ENCODE data around the gene PNPT1.
A peak's percentile ranks its signal among the peaks of the same experiment; 100 is the strongest.

Gene PNPT1

GRCh38 chr2:55618275-55619055 is 75.2 kb downstream of the PNPT1 start:
- H3K4me3 ChIP-seq (ENCODE audit: low read length), result peak overlapping the region; percentile 99
- TF ChIP-seq CTCF (conservative IDR thresholded peaks at IDR 0.05; ENCODE audit: low read length), result no peak
- DNase-seq (ENCODE audit: low read depth), result peak; percentile 52

GRCh38 chr2:55618025-55618274 is 75.7 kb downstream of the PNPT1 start:
- H3K4me3 ChIP-seq (ENCODE audit: low read length), result peak overlapping the region; percentile 99
- DNase-seq (ENCODE audit: low read depth), result no peak
- no peak for TF ChIP-seq CTCF (conservative IDR thresholded peaks at IDR 0.05; ENCODE audit: low read length)

- DNase-seq (ENCODE audit: low read depth), result peak; percentile 100
- TF ChIP-seq CTCF (conservative IDR thresholded peaks at IDR 0.05; ENCODE audit: low read length), result peak; percentile 38
- H3K4me3 ChIP-seq (ENCODE audit: low read length), result peak within 1 kb of the TSS; percentile 99
Observed at GRCh38 chr2:55617175-55618024, 76.2 kb downstream of the PNPT1 start, which contains the start of gene PPP4R3B. Gene PPP4R3B (minus strand): TSS chr2:55617622. CDS start chr2:55617285, 337 bp downstream.

GRCh38 chr2:55616551-55617174 is 77.0 kb downstream of the PNPT1 start:
- DNase-seq (ENCODE audit: low read depth), result peak; percentile 68
- H3K4me3 ChIP-seq (ENCODE audit: low read length), result peak overlapping the region; percentile 98
- no peak for TF ChIP-seq CTCF (conservative IDR thresholded peaks at IDR 0.05; ENCODE audit: low read length)

GRCh38 chr2:55611997-55612396 is 81.6 kb downstream of the PNPT1 start:
- DNase-seq (ENCODE audit: low read depth), result no peak
- no peak for TF ChIP-seq CTCF (conservative IDR thresholded peaks at IDR 0.05; ENCODE audit: low read length)
- no peak overlapping the region for H3K4me3 ChIP-seq (ENCODE audit: low read length)

- no peak overlapping the region for H3K4me3 ChIP-seq (ENCODE audit: low read length)
- DNase-seq (ENCODE audit: low read depth), result no peak
- no peak for TF ChIP-seq CTCF (conservative IDR thresholded peaks at IDR 0.05; ENCODE audit: low read length)
Observed at GRCh38 chr2:55610954-55611743, 82.5 kb downstream of the PNPT1 start.
